Measurements from ENCODE around the gene PLB1.

The PLB1 gene

GRCh38 chr2:28565720-28566295 lies 69.9 kb downstream of the PLB1 start:
- no peak for DNase-seq

DNA sequence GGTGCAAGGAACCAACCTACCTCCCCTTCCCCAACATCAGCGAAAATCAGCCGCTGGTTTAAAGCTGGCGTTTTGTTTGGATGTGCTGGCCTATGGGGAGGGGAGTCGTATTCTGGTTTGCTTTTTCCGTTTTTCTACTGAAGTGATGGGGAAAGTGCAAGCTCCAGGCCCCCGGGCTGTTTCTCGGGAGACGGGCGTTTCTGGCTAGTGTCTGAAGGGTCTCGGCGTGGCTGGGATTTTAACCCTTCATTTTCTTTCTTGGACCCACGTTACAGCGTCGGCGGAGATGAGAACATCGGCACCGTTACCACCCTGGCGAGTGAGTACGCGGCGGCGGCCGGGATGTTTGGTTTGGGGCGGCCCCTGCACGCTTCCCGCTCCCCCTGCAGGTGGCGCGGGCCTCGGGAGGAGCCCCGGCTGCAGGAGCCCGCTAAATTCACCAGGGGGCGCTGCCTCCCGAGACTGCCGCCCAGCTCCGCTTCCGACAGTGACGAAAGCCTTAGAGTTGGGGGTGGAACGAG lies 70.7 kb downstream of the PLB1 start:
- peak; percentile 90 for DNase-seq

- DNase-seq, result no peak
Measured at GRCh38 chr2:28567061-28567471, 71.2 kb downstream of the PLB1 start.

- DNase-seq, result no peak
Measured at GRCh38 chr2:28568036-28568435, 72.2 kb downstream of the PLB1 start.

DNA sequence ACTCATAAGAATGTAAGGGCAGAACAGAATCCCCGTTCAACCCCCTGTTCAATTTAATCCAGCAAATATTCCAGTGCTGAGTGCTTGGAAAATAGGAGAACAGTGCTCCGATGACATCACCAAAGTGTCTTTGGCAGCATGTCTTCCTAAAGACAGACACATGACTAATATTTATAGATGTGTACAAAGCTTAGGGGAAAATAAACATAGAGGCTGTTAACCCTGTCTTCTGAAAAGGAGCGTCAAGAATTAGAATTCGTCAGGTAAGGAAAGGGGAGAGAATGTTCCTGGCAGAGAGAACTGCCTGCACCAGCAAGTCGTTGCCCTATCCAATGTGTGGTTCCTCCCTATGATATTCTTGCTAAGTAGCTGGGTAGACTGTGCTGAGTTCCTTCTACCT lies 72.7 kb downstream of the PLB1 start:
- no peak for DNase-seq

DNA sequence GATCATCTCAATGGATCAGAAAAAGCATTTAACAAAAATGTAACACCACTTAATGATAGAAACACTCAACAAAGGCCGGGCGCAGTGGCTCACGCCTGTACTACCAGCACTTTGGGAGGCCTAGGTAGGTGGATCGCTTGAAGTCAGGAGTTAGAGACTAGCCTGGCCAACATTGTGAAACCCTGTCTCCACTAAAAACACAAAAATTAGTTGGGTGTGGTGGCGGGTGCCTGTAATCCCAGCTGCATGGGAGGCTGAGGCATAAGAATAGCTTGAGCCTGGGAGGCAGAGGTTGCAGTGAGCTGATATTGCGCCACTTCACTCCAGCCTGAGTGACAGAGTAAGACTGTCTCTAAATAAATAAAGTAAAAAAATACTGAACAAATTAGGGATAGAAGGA lies 74.6 kb downstream of the PLB1 start:
- no peak for DNase-seq

- DNase-seq, result no peak
Measured at GRCh38 chr2:28576714-28577113, 80.9 kb downstream of the PLB1 start.

GRCh38 chr2:28577791-28578680 lies 82.2 kb downstream of the PLB1 start:
- no peak for DNase-seq

DNA sequence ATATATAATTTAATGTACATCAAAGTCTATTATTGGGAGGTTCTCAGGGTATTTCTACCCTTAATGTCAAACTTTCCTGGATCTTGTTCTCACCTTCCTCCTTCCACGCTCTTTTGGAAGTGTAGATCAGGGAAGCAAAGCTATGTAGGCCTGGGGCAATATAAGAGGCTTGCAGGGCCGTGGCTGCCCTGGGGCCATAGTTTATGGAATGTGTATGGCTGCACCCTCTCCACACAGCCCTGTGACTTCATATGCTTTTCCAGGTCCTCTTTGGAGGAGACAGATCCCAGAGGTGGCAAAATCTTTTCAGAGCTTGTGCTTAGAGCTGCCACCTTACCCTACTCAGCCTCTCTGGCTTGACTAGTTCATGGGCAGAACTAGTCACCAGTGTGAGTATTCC lies 82.9 kb downstream of the PLB1 start:
- no peak for DNase-seq

GRCh38 chr2:28579606-28580005 lies 83.7 kb downstream of the PLB1 start:
- DNase-seq, result no peak

GRCh38 chr2:28580078-28580477 lies 84.2 kb downstream of the PLB1 start:
- DNase-seq, result no peak

GRCh38 chr2:28581312-28581711 lies 85.5 kb downstream of the PLB1 start:
- DNase-seq, result no peak

DNA sequence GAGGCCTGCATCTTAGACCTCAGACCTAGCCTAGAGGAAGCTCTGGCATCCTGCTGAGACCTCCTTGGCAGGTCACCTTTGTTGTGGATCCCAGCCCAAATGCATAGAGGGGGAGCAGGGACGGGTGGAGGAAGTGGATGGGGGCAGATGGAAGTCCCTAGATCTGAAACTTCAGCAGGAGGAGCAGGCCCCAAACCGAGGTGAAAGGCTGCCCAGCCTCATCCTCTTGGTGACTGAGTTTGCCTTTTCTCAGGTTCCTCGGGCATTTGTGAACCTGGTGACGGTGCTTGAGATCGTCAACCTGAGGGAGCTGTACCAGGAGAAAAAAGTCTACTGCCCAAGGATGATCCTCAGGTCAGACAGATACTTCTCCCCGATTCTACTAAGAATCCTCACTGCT lies 86.3 kb downstream of the PLB1 start:
- DNase-seq, result no peak

DNA sequence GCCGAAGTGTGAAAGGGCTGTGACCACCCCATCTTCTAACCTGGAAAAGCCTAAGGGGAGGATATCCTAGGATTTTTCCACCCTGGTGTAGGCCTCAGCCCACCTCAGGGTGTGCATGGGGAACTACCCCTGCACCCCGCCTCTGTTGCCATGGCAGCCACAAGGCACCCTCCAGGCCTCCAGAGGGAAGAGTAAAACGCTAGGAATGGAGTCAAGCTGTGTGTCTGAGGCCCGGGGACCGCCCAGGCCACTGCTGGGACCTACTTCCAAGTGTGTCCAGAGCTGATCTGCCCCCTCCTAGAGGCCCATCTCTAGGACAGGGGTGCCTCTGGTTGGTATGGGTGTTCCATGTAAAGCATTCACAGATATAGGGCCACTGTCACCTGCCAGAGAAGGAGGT lies 86.7 kb downstream of the PLB1 start:
- no peak for DNase-seq

GRCh38 chr2:28583899-28584553 lies 88.2 kb downstream of the PLB1 start:
- DNase-seq, result peak; percentile 79

- peak; percentile 41 for DNase-seq
Measured at GRCh38 chr2:28586867-28587266, 91.0 kb downstream of the PLB1 start.

GRCh38 chr2:28587526-28588291 lies 91.8 kb downstream of the PLB1 start:
- DNase-seq, result no peak

DNA sequence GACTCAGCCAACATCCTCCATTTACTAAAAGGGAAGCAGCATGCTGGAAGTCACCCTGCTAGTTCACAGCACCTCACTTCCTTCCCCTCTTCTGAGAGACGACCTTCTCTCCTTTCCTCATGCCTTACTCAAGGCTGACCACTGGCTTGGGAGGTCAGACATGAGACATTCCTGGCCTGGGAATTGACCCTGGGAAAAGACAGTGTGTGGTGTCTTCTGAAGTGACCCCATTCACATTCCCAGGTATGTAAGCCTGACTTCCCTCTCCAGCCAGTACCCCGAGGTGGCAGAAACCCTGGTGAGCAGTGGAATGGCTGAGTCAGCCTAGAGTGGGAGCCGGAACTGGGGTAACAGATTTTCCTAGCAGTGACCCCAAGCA lies 92.4 kb downstream of the PLB1 start:
- no peak for DNase-seq

GRCh38 chr2:28589746-28590463 lies 94.0 kb downstream of the PLB1 start:
- DNase-seq, result no peak

- no peak for DNase-seq
Measured at GRCh38 chr2:28590496-28591301, 94.8 kb downstream of the PLB1 start.

- DNase-seq, result no peak
Measured at GRCh38 chr2:28591711-28592335, 96.0 kb downstream of the PLB1 start.
